Stimulated activated naive CD4-positive, alpha-beta T cell treated with Interleukin-2 at 50 U/mL for 16 hours (primary cell): Measurements from ENCODE around the gene ATP6V1E1.
"Not testable (repeated sequence)": the region's sequence is repeated elsewhere in the genome, so short reads cannot be mapped to it uniquely, and the experiment has no call there.

ENCODE experiments used
- DNase-seq: peaks from one replicate; lab custom pipeline; 2025; lab: John Stamatoyannopoulos, UW

ATP6V1E1 gene

DNA sequence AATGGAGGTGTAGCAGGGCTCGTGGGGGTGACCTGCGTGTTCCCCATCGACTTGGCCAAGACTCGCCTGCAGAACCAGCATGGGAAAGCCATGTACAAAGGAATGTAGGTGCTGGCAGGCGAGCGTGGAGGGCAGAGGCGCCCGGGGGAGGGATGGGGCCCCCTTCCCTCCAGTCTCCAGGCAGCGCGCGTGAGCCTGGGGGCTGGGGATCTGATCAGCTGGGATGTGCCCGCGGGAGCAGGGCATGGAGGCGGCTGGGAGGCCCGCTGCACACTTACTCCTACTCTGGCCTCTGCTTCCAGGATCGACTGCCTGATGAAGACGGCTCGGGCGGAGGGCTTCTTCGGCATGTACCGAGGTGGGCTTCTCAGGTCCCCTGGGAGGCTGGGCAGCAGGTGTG lies 47.5 kb downstream of the ATP6V1E1 start:
- no peak for DNase-seq

DNA sequence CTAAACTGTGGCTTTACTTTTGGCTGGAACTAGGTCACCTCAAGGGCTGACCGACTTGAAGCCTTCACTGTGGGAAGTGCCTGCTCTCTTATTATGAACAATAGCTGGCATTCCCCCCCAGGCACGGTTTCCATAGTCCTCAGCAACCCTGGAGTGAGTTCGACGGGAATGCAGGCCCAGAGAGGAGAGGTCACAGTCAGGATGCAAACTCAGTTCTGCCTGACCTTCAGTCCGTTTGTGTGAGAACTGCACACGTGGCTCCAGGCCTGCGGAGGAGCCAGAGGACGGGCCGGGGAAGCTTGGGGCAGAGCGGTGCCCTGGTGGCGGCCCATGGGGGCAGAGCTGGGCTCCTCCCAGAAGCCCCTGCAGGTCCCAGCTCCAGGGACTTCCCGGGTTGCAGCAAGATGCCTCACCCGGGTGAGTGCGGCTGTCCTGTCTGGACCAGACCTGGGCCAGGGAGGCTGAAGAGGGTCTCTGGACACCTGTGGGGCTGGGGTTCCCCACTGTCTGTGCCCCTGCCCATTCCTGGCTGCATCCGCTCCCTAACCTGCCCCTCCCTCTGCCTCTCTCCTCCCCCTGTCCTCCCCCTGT lies 48.0 kb downstream of the ATP6V1E1 start:
- DNase-seq, result no peak

DNA sequence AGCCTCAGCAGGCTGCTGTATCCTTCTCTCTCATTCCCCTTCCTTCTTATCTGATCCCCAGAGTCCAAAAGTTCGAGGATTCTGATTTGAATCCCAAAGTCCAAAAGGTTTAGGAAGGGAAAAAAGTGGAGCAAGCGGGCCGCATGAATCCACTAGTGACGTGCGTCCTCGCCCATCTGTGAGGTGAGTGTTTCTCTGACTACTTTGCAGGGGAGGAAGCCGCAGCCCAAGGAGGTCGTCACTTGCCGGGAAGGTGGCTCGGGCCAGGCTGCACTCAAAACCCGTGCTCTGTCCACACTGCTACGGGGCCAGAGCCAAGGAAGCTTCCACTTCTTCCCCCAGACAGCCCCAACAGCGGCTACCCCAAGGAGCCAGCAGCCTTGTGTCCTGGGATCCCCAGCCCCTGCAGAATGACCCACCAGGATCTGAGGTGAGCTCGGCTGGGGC lies 49.0 kb downstream of the ATP6V1E1 start:
- DNase-seq, result no peak

DNA sequence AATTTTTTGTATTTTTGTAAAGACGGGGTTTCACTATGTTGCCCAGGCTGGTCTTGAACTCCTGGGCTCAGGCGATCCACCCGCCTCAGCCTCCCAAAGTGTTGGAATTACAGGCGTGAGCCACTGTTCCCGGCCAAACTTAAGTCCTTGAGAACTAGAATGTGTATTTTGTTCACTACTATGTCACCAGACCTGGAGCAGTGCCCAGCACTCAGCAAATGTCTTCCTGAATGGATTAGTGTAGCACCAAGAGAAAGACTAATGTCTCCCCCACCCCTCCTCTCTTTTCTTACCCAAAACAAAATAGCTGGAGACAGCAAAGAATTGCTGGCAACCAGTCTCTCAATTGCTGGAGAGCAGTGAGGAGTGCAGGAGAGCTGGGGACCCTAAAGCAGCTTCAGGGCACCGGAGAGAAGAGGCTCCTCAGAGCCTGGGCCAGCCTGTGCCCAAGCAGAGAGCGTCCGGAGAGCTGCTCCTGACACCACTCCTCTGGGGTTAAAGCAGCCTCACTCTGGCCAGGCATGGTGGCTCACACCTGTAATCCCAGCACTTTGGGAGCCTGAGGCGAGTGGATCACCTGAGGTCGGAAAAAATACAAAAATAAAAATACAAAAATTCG lies 50.3 kb downstream of the ATP6V1E1 start:
- DNase-seq, result no peak

DNA sequence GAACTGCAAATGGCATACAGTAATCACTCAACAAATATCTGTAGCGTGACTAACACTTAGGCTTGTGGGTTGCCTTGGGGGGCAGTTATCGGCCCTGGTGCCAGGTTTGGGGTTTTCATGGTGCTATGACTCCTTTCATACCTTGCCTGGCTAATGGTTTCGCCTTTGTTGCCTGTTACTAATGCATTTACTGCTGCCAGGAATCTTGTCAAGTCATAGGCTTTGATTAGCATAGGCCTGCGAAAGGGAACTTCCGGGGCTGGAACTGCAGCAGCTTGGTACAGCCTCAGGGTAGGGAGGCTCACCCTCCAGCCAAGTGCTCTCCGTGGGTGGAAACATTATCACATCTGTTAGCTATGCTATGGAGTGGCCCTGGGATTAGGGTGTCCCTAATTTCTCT lies 52.1 kb downstream of the ATP6V1E1 start:
- no peak for DNase-seq

DNA sequence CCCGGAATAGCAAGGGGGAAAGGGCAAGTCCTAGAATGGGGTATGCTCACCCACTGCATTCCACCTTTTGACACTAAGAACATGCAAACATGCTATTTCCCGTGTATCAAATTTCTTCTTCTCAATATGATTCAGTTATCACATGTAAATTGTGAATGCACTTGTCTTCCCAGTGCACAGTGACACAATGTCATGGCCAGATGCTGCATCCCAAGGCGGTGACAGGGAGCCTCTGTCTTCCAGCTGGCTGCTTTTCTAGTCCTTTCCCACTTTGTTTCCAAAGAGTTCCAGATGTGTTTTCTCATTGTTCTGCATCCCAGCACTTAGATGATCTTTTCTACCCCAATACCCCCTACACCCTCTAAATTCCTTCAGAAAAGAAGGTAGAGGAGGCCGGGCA lies 52.9 kb downstream of the ATP6V1E1 start:
- no peak for DNase-seq

DNA sequence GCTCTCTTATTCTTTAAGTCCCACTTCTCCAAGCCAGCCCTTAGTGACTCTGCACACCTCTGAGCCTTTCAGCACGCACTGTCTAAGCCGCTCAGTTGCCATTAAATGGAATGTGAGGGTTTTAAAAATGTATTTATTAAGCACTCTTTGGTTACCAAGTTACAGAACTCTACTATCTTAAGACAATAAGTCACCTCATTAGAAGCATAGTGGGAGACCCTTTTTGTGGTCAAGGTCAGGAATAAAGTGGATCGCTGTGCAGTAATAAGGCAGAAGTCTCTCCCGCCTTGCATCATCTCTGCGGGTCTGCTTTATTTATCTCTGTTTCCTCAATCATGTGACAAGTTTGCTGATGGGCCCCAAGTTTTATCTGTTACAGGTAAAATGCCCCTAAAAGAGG lies 53.4 kb downstream of the ATP6V1E1 start:
- no peak for DNase-seq

DNA sequence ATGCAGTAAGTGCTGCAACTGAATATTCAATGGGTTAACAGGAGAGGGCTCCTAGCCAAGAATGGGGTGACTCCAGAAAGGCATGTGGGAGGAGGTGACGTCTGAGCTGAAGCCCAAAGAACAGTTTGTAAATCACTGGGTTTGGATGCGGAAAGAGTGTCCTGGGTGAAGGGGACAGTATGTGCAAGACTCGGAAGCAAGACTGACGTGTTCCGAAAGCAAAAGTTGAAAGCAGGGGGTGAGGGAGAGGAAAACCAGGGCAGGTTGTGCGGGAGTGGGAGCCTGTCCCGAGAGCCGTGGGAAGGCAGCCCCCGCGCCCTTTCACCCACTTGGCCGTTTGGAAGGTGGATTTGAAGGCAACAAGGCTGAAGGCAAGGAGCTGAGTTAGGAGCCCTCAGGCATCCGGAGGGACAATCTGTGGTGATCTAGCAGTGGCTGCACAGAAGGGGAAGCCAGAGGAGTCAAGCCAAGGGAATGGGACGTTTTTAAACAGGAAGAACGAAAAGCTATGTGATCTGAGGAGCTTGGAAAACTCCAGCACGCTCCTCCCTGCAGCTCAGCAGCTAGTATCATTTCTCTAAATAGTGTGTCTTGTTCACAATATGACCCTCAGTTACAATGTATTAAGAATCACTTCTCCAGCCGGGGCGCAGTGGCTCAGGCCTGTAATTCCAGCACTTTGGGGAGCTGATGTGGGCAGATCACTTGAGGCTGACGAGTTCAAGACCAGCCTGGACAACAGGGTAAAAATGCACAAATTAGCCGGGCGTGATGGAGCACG lies 57.5 kb downstream of the ATP6V1E1 start:
- no peak for DNase-seq

DNA sequence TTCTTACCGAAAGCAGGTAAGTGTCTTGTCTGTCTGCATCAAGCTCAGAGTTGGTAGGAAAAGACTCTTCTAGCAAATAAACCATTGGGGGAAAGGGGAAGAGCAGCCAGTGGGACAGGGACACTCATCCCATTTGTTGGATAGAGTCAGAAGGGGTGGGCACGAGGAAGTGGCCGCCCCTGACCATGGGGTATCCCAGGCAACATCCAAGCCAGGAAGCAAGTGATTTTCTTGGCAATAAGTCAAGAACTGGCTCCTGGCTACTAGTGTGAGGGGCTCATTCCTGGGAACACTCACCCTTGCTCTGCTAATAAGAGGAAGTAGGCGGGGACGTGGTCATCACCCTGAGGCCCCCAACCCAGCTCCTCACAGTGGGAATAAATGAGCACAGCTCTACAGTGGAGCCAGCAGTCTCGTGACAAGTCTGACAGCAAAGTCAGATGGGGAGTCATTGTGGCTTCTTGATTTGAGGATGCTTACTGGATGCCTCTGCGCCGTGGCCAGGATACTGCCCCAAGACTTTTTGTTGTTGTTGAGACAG lies 58.5 kb downstream of the ATP6V1E1 start:
- no peak for DNase-seq

DNA sequence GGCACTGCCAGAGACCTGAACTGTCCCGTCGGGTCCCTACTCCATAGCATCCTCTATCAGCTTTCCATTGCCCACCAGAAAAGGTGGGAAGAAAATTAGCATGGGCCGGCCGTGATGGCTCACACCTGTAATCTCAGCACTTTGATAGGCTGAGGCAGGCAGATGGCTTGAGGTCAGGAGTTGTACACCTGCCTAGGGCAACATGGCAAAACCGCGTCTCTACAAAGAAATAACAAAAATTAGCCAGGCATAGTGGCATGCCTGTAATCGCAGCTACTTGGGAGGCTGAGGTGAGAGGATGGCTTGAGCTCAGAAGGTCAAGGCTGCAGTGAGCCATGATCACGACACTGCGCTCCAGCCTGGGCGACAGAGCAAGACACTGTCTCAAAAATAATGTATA lies 61.8 kb downstream of the ATP6V1E1 start:
- DNase-seq, result no peak

DNA sequence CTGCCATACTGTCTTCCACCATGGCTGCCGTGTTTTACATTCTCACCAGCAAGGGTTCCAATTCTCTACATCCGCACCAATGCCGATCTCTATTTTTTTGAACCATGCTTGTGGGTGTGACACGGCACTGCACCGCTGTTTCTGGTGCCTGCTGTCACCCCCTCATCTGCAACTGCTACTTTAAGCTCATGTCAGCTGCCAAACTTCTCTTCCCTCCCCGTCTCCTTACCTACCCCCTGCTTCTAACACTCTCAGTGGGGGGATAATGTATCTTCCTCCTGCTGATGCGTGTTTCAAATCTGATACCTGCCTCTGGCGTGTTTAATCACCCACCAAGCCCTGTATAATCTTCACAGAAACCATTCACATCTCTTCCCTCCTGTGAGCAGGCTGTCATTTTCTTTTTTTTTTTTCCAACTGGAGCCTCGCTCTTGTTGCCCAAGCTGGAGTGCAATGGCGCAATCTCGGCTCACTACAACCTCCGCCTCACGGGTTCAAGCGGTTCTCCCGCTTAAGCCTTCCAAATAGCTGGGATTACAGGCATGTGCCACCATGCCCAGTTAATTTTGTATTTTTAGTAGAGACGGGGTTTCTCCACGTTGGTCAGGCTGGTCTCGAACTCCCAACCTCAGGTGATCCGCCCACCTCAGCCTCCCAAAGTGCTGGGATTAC lies 62.4 kb downstream of the ATP6V1E1 start:
- DNase-seq, result not testable (repeated sequence)

DNA sequence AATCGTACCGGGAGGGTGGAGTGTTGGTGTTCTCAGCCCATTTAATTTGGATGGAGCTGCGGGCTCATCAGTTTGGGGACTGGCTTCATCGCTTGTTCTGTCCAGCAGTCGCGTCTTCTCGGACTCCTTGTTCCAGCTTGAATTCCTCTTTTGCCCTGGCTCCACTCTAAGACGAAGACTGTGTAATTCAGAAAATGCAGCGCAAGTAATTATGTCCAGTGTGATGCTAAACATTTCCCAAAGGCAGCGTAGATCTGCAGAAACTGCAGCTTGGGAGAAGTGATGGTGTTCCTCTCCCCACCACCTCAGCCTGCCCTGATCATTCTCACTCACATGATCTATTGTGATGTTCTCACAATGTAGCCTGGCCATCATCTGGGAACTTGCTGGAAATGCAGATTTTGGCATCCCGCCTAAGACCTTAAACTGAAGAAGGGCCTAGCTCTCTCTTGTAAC lies 64.6 kb downstream of the ATP6V1E1 start:
- no peak for DNase-seq

DNA sequence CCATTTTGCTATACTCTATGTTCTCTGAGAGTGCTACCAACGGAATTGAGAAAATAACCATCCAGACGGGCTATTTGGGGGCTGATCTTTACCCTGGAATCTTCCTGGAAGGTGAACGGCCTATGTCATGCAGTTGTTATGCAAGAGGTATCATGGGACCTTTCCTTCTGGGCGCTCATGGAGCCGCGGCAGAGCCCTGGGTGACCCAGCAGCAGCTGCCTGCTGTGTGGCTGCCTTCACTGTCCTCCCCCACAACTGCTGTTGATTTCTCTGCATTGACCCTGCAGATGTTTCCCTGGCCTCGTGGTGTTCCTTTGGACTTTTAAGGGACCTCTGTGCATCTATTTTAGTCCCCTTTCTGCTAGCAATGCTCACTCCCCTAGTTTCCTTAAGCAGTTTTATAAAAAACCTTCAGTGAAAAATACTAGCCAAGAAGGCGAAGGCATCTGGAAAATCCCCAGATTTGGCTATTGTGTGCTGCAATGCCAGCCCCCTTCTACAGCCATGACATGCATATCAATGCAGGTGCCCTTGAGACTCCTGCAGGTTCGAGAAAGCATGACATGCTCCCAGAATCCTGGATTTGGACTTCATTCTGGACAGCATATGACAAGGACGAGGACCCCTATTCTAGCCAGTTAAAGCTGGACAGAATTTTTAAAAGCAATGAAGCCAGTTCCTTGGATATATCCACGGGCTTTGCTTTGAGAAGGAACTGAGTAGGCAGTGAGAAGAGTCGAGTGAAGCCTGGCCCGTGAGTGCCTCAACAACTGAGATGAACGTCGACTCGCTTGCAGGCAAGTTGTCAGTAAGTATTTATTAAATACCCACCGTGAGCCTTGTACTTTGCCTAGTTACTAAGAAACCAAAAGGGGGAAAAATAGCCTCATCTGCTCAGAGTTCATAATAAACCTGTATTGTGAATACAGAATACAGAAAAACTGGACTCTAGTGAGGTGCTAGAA lies 65.4 kb downstream of the ATP6V1E1 start, which contains the start of gene SLC25A18:
Gene SLC25A18 (plus strand): TSS at position 593 of the 965 bp plus-strand sequence. CDS start 16,447 bp downstream, outside the sequence.
- DNase-seq, result no peak

DNA sequence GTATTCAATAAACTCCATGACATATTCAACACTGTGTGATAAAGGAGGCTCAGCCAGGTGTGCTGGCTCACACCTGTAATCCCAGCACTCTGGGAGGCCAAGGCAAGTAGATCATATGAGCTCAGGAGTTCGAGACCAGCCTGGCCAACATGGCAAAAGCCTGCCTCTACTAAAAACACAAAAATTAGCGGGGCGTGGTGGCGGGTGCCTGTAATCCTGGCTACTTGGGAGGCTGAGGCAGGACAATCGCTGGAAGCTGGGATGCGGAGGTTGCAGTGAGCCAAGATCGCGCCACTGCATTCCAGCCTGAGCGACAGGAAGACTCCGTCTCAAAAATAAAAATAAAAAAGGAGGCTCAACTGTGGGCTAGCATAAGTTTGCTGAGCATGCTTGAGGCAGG lies 69.4 kb downstream of the ATP6V1E1 start:
- no peak for DNase-seq

DNA sequence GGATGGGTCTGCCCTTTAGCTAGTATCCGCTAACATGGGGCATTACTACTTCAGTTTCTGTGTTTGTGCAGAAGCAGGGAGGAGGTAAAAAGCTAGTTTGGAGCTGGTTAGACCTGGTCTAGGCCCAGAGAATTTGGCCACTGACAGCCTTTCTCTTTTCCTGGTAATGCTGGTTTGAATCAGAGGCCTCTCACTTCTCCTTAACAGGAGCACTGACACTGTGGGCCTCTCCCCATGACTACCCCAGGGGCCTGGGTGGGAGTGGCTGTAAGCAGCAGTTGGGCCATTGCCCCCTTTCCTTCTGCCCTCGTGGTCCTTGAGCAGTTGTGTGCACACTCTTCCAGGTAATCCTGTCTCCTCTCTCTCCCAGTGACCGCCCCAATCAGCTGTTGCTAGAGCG lies 73.7 kb downstream of the ATP6V1E1 start:
- DNase-seq, result no peak

DNA sequence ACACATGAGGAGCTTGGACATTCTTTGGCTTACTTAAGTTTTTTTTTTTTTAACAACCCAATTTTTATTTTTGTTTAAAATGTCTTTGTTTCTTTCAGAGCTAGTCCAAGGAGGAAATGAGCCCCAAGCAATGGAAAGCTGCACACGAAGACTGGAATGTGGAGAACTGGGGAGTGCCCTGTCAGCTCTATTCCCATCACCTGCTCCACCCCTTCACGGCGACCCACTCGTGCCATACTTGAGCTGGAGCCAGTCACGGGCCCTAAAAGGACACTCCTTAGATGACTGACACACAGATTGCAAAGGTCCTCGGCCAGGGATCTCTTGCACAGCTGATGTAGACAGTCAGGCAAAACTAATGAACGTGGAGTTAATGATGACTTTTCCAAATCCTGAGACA lies 75.8 kb downstream of the ATP6V1E1 start:
- DNase-seq, result no peak

DNA sequence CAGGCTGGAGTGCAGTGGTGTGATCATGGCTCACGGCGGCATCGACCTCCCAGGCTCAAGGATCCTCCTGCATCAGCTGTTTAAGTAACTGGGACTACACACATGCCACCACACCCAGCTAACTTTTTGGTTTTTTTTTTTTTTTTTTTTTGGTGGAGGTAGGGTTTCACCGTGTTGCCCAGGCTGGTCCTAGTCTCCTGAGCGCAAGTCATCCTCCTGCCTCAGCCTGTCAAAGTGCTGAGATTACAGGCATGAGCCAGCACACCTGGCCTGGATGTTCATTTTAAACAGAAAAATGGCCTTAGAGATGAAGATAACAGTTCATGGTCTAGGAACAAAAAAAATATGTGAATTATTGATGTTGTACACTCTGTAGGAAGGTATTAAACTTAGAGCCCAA lies 78.9 kb downstream of the ATP6V1E1 start:
- DNase-seq, result no peak

DNA sequence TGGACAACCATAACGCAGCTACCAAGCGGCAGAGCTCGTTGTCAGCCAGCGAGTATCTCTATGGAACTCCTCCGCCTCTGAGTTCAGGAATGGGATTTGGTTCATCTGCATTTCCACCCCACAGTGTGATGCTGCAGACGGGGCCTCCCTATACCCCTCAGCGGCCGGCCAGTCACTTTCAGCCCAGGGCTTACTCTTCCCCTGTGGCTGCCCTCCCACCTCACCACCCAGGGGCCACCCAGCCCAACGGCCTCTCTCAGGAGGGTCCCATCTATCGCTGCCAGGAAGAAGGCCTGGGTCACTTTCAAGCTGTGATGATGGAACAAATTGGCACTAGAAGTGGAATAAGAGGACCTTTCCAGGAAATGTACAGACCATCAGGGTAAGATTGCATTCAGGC lies 79.4 kb downstream of the ATP6V1E1 start:
- no peak for DNase-seq

DNA sequence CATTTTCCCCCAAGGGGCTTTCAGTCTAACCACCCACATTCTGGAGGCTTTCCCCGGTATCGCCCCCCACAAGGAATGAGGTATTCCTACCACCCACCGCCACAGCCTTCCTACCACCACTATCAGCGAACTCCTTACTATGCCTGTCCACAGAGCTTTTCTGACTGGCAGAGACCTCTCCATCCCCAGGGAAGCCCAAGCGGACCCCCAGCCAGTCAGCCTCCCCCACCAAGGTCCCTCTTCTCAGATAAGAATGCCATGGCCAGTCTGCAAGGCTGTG lies 79.9 kb downstream of the ATP6V1E1 start:
- DNase-seq, result no peak

DNA sequence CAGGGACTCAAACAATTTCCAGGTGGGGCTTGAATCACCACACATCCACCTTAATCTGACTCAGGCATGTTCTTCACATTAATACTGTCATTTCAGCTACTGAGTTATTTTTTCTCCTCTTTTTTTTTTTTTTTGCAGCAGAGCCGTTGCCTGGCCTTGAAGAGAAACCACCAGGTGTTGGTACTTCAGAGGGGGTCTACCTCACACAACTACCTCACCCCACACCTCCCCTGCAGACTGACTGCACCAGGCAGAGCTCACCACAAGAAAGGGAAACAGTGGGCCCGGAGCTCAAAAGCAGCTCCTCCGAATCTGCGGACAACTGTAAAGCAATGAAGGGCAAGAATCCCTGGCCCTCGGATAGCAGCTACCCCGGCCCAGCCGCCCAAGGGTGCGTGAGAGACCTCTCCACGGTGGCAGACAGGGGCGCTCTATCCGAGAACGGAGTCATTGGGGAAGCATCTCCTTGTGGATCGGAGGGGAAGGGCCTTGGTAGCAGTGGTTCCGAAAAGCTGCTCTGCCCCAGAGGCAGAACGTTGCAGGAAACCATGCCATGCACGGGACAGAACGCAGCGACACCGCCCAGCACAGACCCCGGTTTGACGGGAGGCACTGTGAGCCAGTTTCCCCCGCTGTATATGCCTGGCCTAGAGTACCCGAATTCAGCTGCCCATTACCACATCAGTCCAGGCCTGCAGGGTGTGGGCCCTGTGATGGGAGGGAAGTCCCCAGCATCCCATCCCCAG lies 80.4 kb downstream of the ATP6V1E1 start:
- no peak for DNase-seq

DNA sequence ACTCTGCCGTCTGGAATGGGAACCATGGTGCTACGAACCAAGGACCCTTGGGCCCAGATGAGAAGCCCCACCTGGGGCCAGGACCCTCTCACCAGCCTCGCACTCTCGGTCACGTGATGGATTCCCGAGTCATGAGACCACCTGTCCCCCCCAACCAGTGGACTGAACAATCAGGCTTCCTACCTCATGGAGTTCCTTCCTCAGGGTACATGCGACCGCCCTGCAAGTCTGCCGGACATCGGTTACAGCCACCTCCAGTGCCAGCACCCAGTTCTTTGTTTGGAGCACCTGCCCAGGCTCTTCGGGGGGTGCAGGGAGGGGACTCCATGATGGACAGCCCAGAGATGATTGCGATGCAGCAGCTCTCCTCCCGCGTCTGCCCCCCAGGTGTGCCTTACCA lies 86.1 kb downstream of the ATP6V1E1 start:
- DNase-seq, result no peak
